Raji (cell line): ENCODE results near the gene PLAAT1.

Source experiments
- POLR2A ChIP-seq: IDR thresholded peaks from 2 replicates; pipeline ENCODE4 v1.6.1; 2011; ENCODE audit warnings: low read depth, low read length, control low read depth; ENCODE audit not compliant: insufficient read depth

PLAAT1 gene

DNA sequence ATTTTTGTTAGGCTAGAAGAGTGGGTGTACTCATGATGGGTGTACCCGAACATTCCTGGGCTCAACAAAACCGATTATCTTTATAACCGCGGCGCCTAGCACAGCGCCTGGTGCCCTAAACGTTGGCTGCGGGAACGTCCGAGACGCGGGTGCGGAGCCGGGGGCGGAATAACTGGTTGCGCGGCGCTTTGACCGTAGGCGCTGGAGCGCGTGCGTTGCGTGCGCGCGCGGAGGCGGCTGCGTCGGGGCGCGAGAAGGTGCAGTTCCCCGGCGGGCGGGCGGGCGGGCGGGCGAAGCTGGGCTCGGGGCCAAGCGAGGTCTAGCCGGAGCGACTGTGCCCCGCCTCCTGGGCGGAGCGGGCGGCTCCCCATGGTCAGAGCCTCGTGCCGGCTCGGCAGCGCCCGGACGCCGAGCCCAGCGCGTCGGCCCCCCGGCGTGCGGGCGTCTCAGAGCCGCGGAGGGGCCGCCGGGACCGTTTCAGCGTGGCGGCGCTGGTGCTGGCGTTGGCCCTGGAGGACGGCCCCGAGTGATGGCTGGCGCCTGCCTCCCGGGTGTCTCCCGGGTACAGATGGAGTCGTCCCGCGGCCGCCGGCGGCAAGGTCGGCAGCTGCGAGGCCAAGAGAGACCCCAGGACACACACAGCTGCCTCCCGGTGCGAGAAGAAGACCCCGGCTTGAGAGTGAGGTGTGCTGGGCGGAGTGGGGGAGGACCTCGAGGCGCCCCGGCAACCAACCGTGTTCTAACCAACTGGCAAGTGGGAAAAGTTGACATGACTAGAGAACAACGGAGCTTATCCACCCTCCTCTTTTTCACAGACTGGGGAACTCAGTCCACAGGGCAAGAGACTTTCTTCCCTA is at the start of gene PLAAT1:
PLAAT1 (plus strand) TSS at position 373 of the 857 bp plus-strand sequence. CDS start 14,429 bp downstream, outside the sequence.
- no peak for TF ChIP-seq POLR2A

DNA sequence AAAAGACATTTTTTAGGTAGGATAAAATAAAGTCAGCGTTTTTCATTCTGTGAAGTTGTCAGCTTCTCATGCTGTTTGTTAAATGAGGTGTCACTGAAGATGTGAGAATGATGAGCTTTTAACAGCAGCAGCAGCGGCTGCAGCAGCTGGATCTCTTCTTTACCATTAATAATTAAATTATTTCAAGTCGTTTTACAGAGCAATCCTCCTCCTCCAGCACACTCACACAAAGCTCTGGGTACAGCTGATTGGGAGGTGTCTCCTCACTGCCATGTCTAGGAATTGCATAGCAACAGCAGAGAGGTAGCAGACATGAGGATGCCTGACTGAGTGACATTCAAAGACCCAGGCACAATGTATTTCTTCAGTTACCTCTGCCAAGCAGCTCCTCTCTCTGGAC is 46.7 kb upstream of the PLAAT1 start:
- no peak for TF ChIP-seq POLR2A

DNA sequence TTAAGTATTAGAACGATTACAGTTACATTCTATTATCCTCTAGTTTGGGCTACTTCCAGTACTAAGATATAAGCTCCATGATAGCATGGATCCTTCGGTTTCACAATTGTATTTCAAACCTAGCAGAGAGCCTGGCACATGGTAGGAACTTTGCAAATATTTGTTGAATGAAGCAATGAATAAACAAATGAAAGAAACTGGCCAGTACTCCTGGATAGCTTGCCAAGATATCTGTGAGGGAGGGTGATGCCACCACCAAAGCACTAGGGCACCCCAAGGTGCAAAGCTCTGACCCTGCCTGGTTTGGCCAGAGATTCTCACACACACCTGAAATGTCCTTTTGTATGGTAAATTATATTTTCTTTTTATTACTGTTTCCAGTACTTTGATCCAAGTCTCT is 44.3 kb upstream of the PLAAT1 start:
- no peak for TF ChIP-seq POLR2A

DNA sequence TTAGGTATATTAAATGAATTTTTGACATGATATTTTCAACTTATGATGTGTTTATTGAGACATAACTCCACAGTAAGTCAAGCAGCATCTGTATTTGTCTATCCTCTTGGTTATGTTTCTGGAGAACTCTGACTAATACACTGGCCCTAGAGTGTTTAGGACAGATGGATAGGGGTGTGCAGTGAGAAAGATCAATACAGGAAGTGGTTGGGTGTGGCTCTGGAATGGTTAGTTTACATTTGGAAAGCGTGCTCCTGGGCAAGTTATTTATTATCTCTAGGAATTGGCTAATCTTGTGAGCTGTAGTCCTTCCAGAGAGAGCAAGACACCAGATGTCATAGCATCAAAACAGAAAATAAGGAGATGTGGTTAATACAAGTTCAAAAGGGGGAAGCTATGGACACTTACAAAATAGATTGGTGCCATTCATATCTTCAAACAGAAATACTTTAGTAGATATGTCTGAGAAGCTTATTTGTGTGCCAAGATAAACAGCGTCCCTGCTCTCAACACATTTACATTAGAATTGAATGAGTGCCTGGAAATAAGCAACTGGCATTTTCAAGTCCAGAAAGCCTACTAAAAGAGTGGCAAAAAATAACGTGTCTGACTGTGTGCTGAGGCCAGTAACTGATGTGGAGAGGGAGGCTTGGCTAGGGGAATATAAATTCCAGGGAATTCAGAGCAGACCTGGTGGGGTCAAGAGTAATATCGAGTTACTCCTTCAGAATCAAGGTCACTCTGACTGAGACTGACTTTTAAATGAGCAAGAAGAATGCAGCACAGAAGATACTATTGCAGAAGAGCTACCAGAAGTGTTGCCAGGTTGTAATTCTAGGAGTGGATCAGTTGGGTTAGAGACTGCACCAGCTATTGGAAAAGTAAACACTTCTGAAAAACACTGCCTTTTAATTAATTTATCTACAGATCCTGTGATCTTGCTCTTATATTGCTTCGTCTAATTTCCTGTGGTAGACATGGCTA is 33.4 kb upstream of the PLAAT1 start:
- no peak for TF ChIP-seq POLR2A

DNA sequence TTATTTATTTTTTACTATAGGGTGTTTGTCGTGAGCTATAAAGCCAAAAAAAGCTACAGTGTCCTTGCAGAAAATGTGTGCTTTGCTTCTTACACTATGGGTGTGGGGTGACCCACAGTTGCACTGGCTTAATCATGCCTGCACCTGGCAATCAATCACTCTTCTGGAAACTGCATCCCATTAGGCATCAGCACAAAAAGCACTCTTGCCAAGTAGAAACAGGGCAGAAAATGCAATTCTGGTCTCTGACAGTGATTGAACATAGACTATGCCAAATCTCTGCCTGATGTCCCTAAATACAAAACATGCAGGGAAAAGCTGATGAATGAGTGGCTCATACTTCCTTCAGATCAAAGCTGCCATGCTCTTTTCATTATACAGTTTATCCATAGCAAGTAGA is 30.4 kb upstream of the PLAAT1 start:
- TF ChIP-seq POLR2A = no peak

DNA sequence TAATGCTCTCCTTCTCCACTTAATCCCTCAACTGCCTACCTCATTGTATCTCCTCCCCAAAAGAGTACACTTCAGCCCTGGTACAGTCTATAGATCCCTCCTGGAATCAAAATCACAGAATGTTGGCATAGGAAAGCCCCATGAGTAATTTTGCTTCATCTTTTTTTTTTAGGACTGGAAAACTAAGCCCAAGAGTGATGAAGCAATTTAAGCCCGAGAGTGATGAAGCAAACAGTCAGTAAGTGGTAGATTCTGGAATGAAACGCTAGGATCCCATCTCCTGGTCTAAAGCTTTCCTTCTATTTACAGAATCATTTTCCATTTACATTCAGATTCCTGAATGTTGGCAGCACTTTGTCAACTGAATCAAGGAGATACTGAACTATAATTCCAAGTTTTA is 29.8 kb upstream of the PLAAT1 start:
- TF ChIP-seq POLR2A = no peak

DNA sequence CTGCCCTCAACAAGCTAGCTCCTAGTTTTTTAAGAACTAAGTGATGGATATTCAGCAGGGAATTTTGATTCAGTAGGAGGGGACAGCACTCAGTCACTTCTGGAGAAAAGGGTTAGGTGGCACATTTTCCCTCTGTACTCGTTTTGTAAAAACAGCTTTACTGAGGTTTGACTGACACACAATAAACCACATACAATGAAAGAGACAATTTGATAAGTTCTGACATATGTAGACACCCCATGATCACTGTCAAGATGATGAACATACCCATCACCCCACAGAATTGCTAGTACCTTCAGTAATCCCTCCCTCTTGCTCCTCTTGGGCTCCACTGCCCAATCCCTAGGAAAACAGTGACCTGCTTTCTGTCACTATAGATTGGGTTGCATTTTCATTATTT is 29.0 kb upstream of the PLAAT1 start:
- no peak for TF ChIP-seq POLR2A

DNA sequence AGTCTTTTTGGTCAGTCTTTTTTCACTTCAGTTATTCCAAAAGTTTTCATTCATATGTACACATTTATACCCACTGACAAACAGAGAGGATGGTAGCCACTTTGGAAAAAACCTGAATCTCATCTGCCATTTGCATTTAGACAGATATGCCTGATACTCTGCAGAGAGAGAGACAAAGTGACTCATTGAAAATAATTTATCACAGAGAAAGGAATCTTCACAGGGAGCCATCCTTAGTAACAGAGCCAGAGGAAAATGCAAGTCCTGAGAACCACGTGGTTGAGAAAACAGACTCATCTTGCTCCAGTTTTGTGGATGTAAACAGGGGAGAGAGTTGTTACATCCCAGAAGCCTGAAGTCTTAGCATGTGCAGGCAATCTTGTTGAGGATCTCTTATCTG is 28.2 kb upstream of the PLAAT1 start:
- TF ChIP-seq POLR2A = no peak

DNA sequence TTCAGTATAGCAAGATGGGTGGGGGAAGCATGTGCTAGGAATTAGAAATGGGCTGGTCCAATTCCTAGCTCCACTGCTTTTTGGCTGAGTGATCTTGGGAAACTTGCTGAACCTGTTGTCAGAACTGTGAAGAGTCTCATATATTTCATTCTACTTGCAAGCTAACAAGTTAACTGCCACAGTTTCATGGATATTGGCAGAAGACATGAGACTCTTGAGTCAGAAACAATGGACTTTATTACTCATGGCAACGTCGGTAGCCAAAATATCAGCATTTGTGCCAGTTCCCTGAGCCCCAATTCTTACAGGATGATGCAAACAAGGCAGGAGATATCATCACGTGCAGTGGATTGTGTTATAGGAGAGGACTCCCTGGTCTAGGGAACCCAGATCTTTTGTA is 26.6 kb upstream of the PLAAT1 start:
- TF ChIP-seq POLR2A = no peak

DNA sequence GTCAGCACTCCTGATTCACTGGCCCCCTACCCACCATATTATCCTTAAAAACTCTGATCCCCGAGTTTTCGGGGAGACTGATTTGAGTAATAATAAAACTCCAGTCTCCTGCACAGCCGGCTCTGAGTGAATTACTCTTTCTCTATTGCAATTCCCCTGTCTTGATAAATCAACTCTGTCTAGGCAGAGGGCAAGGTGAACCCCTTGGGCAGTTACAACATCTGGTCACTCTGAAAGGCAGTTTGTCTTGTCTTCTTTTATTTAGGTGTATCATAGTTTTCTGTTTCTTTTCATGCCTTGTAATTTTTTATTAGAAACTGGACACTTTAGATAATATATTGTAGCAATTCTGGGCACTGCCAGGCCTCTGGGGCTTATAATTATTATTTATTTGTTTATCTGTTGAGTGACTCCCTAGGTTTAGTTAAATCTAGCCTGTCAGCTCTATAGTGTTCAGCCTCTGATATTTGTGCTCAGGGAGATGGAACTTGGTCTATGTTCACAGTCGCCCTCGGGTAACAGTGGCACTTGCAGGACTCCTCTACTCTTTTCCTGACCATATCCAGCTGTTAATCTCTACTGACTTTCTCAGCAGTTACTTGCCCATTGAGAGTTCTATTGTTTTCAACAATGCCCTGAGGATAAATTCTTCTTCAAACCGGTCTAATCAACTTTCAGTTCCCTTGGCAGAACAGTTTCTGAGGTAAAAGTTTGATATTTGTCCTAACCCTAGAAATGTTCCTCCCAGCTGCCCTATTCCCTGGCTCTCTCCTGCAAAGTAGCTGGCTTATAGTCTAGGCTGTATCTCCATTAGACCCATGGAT is 15.5 kb upstream of the PLAAT1 start:
- no peak for TF ChIP-seq POLR2A

DNA sequence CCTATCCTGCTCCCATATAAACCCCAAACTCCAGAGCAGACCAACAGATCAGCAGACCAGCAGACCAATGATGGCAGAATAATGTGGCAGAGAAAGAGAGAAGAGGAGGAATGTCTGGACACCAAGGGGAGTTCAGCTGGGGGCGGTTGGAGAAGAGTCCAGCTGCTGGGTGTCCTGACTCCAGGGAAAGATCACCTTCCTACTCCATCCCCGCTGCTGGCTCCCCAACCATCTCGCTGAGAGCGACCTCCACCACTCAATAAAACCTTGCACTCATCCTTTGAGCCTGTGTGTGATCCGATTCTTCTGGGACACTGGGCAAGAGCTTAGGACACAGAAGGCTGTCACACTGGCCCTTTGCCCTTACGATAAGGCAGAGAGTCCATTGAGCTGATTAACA is 12.8 kb upstream of the PLAAT1 start:
- TF ChIP-seq POLR2A = no peak

DNA sequence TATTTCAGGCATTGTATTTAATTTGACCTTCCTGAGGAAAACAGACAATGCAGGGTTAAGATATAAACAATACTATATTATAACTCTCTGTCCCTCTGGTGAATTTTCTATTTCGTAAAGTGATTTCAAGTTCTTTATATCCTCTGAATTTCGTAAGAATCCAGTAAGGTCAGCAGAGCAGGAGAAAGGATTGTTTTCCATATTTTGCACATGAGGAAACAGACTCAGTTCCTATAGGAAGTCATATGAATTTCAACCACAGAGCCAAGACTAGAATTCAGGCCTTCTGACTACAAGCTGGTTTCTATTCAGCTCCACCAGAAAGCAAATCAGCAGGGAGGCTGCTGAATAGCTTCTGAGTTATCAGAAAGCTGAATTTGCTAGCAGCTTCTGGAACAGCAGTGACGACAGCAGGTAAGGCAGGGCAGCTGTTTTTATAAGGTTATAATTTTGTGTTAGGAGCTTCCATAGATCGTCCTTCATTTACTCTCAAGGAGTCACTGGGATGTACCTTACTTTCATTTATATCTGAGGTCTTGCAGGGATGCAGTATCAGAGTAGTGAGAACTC is 11.1 kb upstream of the PLAAT1 start:
- no peak for TF ChIP-seq POLR2A

DNA sequence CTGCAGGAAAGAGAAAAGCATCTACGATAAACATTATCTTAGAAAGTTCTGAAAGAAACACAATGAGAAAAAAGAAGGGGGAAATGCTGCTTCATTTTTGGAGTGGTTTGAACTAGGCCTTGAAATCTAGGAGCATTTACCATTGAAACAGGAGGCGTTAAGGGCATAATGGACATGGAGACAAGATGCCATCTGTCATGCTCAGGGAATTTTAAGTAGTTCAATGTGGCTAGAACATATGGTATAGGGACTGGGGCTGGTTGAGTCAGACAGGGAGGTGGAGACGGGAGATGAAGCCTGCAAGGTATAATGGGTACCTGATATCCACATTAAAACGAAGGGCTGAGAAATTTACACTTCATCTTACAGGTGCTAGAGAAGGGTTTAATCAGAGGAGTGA is 10.4 kb upstream of the PLAAT1 start:
- TF ChIP-seq POLR2A = no peak

DNA sequence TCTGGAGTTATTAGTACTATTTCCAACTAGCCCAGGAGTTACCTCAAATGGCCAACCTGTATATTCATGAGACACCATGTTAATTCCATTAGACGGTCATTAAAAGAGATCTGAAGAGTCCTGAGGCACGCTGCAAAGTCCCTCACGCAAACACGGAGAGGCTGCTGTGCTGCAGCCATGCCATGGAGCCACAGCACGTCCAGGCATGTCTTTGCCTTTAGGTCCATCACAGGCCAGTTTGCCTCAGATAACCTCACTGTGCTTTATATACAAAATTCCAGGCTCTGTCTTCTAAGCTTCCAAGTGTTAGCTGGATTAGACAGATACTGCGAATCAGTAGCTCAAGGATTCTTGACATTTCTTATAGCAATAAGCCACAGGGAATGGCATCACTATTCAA is 9.8 kb upstream of the PLAAT1 start:
- no peak for TF ChIP-seq POLR2A

DNA sequence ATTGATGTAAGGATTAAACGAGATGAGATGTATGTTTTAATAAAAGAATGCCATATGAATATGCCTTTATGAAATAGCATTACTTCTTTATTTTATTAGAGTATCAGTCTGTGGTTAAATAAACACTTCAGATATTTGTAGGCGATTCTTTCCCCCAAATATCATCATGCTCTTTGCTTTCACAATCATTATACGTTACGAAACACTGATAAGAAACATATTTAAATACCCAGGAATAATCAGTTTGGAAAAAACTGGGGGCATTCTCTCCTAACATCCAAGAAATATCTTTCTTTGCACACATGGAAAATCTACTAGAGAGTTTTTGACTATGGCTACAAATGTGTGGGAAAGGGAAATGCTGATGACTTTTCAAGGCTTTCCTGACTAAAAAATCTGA is 4.4 kb upstream of the PLAAT1 start:
- TF ChIP-seq POLR2A = no peak
